CD14-positive monocyte (primary cell): Measurements from ENCODE around the gene ADAMTS7. TPM values are rescaled to one million over a fixed set of nuclear protein-coding genes. Genes with fewer than 3 reads are reported as not detected.

Experiments used
- DNase-seq, 3 donors: peaks; one replicate each; pipeline ENCODE4 v3.0.0-alpha.2; 2011 to 2022
- H2AFZ ChIP-seq: 2 replicates; pipeline ENCODE4 v1.6.0; 2012; ENCODE audit warnings: mild to moderate bottlenecking, low read depth, low read length, inconsistent platforms; ENCODE audit not compliant: insufficient read depth, poor library complexity, severe bottlenecking
- H3K27ac ChIP-seq, 2 donors: 1 replicate in 1 of 2; 2 replicates in 1 of 2; pipeline ENCODE4 v1.5.1; 2012 to 2013; ENCODE audit warnings: low read length in 2 of 2, control low read depth in 1 of 2, inconsistent platforms in 1 of 2, low read depth in 1 of 2, mild to moderate bottlenecking in 1 of 2
- H3K27me3 ChIP-seq, 2 donors: one replicate each; pipeline versions ENCODE4 v1.6.0 to v1.6.1; 2011 to 2013; ENCODE audit warnings: low read length in 2 of 2; ENCODE audit not compliant: control insufficient read depth in 2 of 2, insufficient read depth in 2 of 2
- H3K36me3 ChIP-seq, 2 donors: replicated peaks in 1 of 2; 1 replicate in 1 of 2; 2 replicates in 1 of 2; pipeline versions ENCODE4 v1.5.1 to v1.6.1; 2012 to 2013; ENCODE audit warnings: low read length in 2 of 2, control low read depth in 1 of 2, inconsistent platforms in 1 of 2, mild to moderate bottlenecking in 1 of 2; ENCODE audit not compliant: insufficient read depth in 2 of 2, control insufficient read depth in 1 of 2
- H3K4me1 ChIP-seq, 2 donors: 1 replicate in 1 of 2; 2 replicates in 1 of 2; pipeline versions ENCODE4 v1.5.1 to v1.6.1; 2012 to 2013; ENCODE audit warnings: low read length in 2 of 2, control low read depth in 1 of 2, inconsistent platforms in 1 of 2, mild to moderate bottlenecking in 1 of 2, moderate library complexity in 1 of 2; ENCODE audit not compliant: insufficient read depth in 2 of 2, control insufficient read depth in 1 of 2
- H3K4me2 ChIP-seq: replicated peaks from 2 replicates; pipeline ENCODE3; 2012; ENCODE audit warnings: low read length, moderate library complexity, mild to moderate bottlenecking; ENCODE audit not compliant: poor library complexity, severe bottlenecking; ENCODE audit errors: extremely low read depth
- H3K4me3 ChIP-seq, 3 experiments: fragments of 200-600 bp in 1 of 3; sonication (generic) in 1 of 3; replicated peaks in 1 of 3; 1 replicate in 2 of 3; 2 replicates in 1 of 3; pipeline ENCODE4 v1.5.1; 2011 to 2013; ENCODE audit warnings: low read length in 3 of 3, mild to moderate bottlenecking in 3 of 3, control low read depth in 2 of 3, low read depth in 2 of 3, inconsistent platforms in 1 of 3, moderate library complexity in 1 of 3
- H3K79me2 ChIP-seq: 2 replicates; pipeline ENCODE4 v1.6.0; 2012; ENCODE audit warnings: mild to moderate bottlenecking, control low read depth, inconsistent platforms, low read length, moderate library complexity; ENCODE audit not compliant: insufficient read depth
- H3K9ac ChIP-seq: 2 replicates; pipeline ENCODE4 v1.6.0; 2017; ENCODE audit warnings: low read length, mild to moderate bottlenecking; ENCODE audit not compliant: insufficient read depth, poor library complexity, severe bottlenecking
- H3K9me3 ChIP-seq, 2 donors: replicated peaks in 1 of 2; 1 replicate in 1 of 2; 2 replicates in 1 of 2; pipeline versions ENCODE4 v1.5.1 to v1.6.1; 2012 to 2013; ENCODE audit warnings: low read length in 2 of 2, control low read depth in 1 of 2; ENCODE audit not compliant: control insufficient read depth in 1 of 2, insufficient read depth in 1 of 2
- H4K20me1 ChIP-seq: 2 replicates; pipeline ENCODE4 v1.6.0; 2012; ENCODE audit warnings: mild to moderate bottlenecking, low read length, control low read depth, moderate library complexity; ENCODE audit not compliant: insufficient read depth
- H3K27ac Mint-ChIP-seq, 7 donors: one replicate each; pipeline ENCODE4 v1.8.0; 2020; ENCODE audit warnings: mild to moderate bottlenecking in 7 of 7, mixed read lengths in 7 of 7, moderate library complexity in 6 of 7, inconsistent platforms in 2 of 7
- H3K27me3 Mint-ChIP-seq, 3 donors: one replicate each; pipeline ENCODE4 v1.8.0; 2021 to 2022; ENCODE audit warnings: low read depth in 3 of 3, mild to moderate bottlenecking in 3 of 3, mixed read lengths in 3 of 3, moderate library complexity in 3 of 3, inconsistent platforms in 1 of 3
- H3K36me3 Mint-ChIP-seq, 2 donors: one replicate each; pipeline ENCODE4 v1.8.0; 2020; ENCODE audit warnings: mixed read lengths in 2 of 2, inconsistent platforms in 1 of 2, mild to moderate bottlenecking in 1 of 2
- H3K4me1 Mint-ChIP-seq: one replicate; pipeline ENCODE4 v1.8.0; 2020; ENCODE audit warnings: mild to moderate bottlenecking, mixed read lengths
- H3K4me3 Mint-ChIP-seq, 2 donors: one replicate each; pipeline ENCODE4 v1.8.0; 2020; ENCODE audit warnings: mild to moderate bottlenecking in 2 of 2, mixed read lengths in 2 of 2, moderate library complexity in 1 of 2
- H3K9me3 Mint-ChIP-seq, 7 donors: one replicate each; pipeline ENCODE4 v1.8.0; 2020 to 2022; ENCODE audit warnings: mixed read lengths in 7 of 7, mild to moderate bottlenecking in 6 of 7, moderate library complexity in 6 of 7, inconsistent platforms in 2 of 7
- WGBS: methylation state at CpG from one replicate; pipeline ENCODE4 v1.1.5; 2013; ENCODE audit warnings: missing lambda C conversion rate; ENCODE audit not compliant: insufficient coverage; 5-methylcytosine and 5-hydroxymethylcytosine counted together
- intact Hi-C, 2 donors: fragments of 100-400 bp; cut with micrococcal nuclease; formaldehyde crosslinking; loops; one replicate each; pipeline versions ENCODE4 v1.15.0 to v1.15.1; 2023
- polyA plus RNA-seq, 3 donors: library from polyadenylated mRNA; depleted of rRNA in 1 of 3; unstranded in 2 of 3; stranded (reverse) in 1 of 3; fragments of 300-500 nt in 2 of 3; fragments of >200 nt in 1 of 3; fragmentation: Illumina TruSeq in 2 of 3; gene quantifications; 1 replicate in 2 of 3; 2 replicates in 1 of 3; pipeline ENCODE4 v1.2.3, GENCODE V29; 2012 to 2021
- TF ChIP-seq, protein P1 (sequence below): fragments of 200-600 bp; IDR thresholded peaks from one replicate; pipeline ENCODE4 v1.8.0; 2022; ENCODE audit warnings: antibody characterized with exemption, mild to moderate bottlenecking

The ADAMTS7 gene
- polyA plus RNA-seq, 3 donors: not detected

DNA sequence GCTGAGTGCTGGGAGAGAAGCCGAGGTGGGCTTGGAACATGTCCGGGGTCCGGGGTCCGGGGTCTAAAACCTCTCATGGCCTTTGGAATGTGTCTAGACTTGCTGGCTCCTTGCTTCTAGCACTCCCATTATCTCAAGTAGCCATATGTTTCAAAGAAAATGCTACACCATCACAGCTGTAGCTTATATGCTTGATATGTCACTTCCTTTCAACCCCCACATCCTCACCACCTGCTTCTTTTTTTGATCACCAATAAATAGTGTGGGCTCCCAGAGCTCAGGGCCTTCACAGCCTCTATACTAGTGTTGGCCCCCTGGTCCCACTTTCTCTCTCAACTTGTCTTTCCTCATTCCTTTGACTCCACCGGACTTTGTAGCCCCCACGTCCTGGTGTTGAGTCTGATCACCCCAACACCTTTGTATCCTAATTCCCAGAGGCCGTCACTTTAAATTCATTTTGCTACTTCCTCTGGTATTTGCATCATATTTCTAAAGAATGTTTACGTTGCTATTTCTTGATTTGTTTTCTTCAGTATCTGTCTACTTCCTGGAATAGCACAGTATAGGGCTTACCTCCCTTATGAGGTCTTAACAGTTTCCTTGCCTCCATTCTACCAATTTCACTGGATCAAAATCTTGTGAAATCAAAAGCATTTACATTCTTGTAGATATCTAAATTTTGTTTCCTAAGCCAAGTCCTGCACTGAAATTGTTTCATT is 98.3 kb downstream of the ADAMTS7 start:
- Histone ChIP-seq H3K4me1 (peaks cover 2 to 7% of the 10 kb centered on the region in 2 donors), H3K27me3 (peaks cover 9 to 14% of the 10 kb centered on the region in 2 donors), H3K36me3 (no peaks in the 10 kb centered on the region), H3K4me3 (no peak overlapping the region), H3K9me3 (peaks cover 0 to 5% of the 10 kb centered on the region in 2 donors), H3K27ac (no peak overlapping the region), H3K4me2 (no peak overlapping the region), H2AFZ (no peak overlapping the region), H3K9ac (no peak overlapping the region), H4K20me1 (no peaks in the 10 kb centered on the region), H3K79me2 (no peaks in the 10 kb centered on the region)
- H3K4me3 Mint-ChIP-seq: no peak overlapping the region
- H3K27ac Mint-ChIP-seq: no peak overlapping the region
- intact Hi-C loops: no loop called here
- H3K36me3 Mint-ChIP-seq: no peaks in the 10 kb centered on the region
- WGBS: 61% methylated on average over 3 of the region's 8 CpGs
- peaks cover 18 to 28% (median 23%) of the 10 kb centered on the region in 3 donors for H3K27me3 Mint-ChIP-seq
- no peak for DNase-seq
- TF ChIP-seq, protein P1, sequence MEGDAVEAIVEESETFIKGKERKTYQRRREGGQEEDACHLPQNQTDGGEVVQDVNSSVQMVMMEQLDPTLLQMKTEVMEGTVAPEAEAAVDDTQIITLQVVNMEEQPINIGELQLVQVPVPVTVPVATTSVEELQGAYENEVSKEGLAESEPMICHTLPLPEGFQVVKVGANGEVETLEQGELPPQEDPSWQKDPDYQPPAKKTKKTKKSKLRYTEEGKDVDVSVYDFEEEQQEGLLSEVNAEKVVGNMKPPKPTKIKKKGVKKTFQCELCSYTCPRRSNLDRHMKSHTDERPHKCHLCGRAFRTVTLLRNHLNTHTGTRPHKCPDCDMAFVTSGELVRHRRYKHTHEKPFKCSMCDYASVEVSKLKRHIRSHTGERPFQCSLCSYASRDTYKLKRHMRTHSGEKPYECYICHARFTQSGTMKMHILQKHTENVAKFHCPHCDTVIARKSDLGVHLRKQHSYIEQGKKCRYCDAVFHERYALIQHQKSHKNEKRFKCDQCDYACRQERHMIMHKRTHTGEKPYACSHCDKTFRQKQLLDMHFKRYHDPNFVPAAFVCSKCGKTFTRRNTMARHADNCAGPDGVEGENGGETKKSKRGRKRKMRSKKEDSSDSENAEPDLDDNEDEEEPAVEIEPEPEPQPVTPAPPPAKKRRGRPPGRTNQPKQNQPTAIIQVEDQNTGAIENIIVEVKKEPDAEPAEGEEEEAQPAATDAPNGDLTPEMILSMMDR: no peak
- peaks cover 0 to 8% (median 6%) of the 10 kb centered on the region in 7 donors for H3K9me3 Mint-ChIP-seq
- H3K4me1 Mint-ChIP-seq: peaks cover 6% of the 10 kb centered on the region

DNA sequence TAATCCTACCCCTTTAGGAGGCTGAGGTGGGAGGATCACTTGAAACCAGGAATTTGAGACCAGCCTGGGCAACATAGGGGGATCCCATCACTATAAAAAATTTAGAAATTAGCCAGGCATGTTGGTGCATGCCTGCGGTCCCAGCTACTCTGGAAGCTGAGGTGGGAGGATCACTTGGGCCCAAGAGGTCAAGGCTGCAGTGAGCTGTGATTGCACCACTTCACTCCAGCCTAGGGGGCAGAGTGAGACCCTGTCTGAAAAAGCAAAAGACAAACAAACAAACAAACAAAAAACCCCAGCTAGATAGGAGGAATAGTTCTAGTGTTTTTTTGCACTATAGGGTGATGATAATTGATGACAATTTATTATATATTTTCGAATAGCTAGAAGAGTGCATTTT is 99.6 kb downstream of the ADAMTS7 start:
- H3K79me2 ChIP-seq: no peaks in the 10 kb centered on the region
- peaks cover 0 to 8% (median 6%) of the 10 kb centered on the region in 7 donors for H3K9me3 Mint-ChIP-seq
- peaks cover 2 to 7% of the 10 kb centered on the region in 2 donors for H3K4me1 ChIP-seq
- no peak overlapping the region for H3K4me3 ChIP-seq
- H3K9me3 ChIP-seq: peaks cover 0 to 5% of the 10 kb centered on the region in 2 donors
- DNase-seq: no peak
- H3K36me3 ChIP-seq: no peaks in the 10 kb centered on the region
- H3K4me3 Mint-ChIP-seq: no peak overlapping the region
- intact Hi-C loops: no loop called here
- peaks cover 9 to 18% of the 10 kb centered on the region in 2 donors for H3K27me3 ChIP-seq
- H3K27ac Mint-ChIP-seq: no peak overlapping the region
- no peak overlapping the region for H3K9ac ChIP-seq
- H3K4me1 Mint-ChIP-seq: peaks cover 6% of the 10 kb centered on the region
- no CpG with 5 or more reads among the region's 2 CpGs for WGBS
- H3K36me3 Mint-ChIP-seq: no peaks in the 10 kb centered on the region
- H3K4me2 ChIP-seq: no peak overlapping the region
- TF ChIP-seq, protein P1: no peak
- H3K27me3 Mint-ChIP-seq: peaks cover 23 to 37% (median 24%) of the 10 kb centered on the region in 3 donors
- no peak overlapping the region for H3K27ac ChIP-seq
- no peak overlapping the region for H2AFZ ChIP-seq
- no peaks in the 10 kb centered on the region for H4K20me1 ChIP-seq
